GM19240 (cell line): ENCODE results near the gene ACP4.
"Not testable (repeated sequence)": the region's sequence is repeated elsewhere in the genome, so short reads cannot be mapped to it uniquely, and the experiment has no call there.

Experiments
- DNase-seq: peaks from one replicate; pipeline ENCODE4 v3.0.0; 2011; ENCODE audit warnings: low spot score; ENCODE audit not compliant: insufficient read length

ACP4 gene, protein sequence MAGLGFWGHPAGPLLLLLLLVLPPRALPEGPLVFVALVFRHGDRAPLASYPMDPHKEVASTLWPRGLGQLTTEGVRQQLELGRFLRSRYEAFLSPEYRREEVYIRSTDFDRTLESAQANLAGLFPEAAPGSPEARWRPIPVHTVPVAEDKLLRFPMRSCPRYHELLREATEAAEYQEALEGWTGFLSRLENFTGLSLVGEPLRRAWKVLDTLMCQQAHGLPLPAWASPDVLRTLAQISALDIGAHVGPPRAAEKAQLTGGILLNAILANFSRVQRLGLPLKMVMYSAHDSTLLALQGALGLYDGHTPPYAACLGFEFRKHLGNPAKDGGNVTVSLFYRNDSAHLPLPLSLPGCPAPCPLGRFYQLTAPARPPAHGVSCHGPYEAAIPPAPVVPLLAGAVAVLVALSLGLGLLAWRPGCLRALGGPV

DNA sequence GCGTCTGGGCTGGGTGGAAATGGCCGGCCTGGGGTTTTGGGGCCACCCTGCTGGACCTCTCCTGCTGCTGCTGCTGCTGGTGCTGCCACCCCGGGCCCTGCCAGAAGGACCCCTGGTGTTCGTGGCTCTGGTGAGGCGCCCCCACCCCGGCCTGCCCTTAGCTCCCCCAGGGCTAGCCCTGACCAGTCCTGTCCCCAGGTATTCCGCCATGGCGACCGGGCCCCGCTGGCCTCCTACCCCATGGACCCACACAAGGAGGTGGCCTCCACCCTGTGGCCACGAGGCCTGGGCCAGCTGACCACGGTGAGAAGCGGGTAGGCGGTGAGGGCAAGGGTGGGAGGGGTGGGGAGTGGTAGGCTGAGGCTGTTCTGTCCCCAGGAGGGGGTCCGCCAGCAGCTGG is at the start of gene ACP4:
Gene ACP4, plus strand, starts transcription at position 20 of the 400 bp plus-strand sequence. Its CDS starts 0 bp downstream, at position 20.
- DNase-seq: no peak

DNA sequence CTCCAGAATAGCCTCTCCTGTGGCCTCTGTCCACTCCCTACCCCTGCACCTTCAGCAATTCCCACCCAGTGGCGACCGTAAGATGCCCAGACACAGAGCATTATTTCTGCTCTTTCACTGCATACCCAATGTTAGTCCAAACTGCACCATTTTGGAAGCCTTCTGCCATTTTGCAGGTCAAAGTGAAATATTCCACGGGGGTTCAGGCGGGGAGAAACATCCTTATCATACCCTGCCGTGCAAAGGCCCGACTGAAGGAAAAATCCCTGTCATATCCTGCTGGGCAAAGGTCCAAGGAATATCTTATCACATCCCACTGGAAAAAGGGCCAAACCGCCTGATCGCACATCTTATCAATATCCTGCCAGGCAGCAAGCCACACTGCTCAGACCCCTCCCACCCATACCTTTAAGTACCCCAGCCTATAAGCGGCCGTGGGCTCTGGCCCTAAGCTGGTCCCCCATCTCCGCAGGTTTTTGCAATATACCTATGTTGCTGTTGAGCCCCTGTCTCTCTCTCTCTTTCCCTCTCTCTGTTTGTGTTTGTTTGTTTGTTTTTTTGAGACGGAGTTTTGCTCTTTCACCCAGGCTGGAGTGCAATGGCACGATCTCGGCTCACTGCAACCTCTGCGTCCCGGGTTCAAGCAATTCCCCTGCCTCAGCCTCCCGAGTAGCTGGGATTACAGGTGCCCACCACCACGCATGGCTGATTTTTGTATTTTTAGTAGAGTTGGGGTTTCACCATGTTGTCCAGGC is 48.9 kb upstream of the ACP4 start:
- no peak for DNase-seq

DNA sequence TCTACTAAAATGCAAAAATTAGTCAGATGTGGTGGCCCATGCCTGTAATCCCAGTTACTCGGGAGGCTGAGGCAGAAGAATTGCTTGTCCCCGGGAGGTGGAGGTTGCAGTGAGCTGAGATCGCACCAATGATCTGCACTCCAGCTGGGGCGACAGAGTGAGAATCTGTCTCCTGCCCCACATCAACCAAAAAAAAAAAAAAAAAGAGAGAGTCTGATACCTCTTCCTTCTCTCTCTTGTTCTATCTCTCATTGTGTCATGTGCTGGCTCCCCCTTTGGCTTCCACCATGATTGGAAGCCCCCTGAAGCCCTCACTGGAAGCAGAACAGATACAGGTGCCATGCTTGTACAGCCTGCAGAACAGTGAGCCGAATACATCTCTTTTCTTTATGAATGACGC is 46.7 kb upstream of the ACP4 start:
- DNase-seq: no peak

DNA sequence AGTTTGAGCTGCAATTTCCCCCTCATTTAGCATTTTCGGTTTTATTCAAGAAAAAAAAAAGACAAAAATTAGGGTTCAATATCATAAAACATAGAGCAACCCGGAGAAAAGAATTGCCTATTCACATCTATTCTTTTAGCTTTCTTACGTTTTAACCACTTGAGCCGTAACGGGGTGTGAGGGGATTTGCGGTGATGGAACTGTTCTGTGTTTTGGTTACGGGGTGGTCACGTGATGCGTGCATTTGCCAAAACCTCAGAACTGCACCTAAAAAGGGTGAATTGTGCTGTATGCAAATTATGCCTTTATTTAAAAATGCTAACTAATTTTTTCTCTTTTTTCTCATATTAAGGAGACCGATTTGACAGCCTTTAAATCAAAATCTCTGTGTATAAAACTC is 45.0 kb upstream of the ACP4 start:
- DNase-seq: no peak

DNA sequence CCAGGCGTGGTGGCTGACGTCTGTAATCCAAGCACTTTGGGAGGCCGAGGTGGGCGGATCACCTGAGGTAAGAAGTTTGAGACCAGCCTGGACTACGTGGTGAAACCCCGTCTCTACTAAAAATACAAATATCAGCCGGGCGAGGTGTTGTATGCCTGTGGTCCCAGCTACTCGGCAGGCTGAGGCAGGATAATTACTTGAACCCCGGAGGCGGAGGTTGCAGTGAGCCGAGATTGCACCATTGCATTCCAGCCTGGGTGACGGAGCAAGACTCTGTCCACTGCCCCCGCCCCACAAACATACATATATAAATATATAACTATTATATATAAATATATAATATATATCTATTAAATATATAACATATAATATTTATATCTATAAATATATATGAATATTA is 43.1 kb upstream of the ACP4 start:
- DNase-seq: not testable (repeated sequence)

DNA sequence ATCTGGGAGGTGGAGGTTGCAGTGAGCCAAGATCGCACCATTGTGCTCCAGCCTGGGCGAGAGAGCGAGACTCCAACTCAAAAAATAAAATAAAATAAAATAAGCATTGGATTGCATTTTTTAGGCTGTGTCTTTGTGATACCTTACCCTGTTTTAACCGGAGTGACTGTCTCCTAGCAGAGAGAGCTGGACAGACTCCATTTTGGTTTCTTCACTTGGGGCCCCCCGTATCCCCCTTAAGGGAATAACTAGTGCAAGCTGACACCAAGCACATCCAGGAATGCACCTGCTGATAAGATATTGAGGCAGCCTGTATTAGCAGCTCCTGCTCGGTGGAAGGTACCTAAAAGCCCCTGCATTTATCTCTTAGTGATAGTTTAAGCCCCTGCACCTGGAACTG is 40.7 kb upstream of the ACP4 start:
- DNase-seq: no peak

DNA sequence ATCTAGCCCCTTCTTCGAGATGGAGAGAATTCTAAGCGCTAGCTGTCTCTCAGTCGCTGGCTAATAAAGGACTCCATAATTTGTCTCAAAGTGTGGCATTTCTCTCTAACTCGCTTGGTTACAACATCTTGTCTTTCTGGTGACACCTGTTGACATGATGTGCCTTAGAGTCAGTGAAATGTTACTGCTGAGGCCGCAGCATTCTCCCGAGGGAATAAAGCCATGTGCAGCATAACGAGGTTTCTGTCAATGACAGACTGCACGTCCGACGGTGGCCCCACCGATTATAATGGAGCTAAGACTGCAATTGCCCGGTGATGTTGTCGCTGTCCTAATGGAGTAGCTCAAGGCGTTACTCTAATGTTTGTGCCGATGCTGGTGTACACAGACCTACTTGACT is 40.2 kb upstream of the ACP4 start:
- DNase-seq: no peak

DNA sequence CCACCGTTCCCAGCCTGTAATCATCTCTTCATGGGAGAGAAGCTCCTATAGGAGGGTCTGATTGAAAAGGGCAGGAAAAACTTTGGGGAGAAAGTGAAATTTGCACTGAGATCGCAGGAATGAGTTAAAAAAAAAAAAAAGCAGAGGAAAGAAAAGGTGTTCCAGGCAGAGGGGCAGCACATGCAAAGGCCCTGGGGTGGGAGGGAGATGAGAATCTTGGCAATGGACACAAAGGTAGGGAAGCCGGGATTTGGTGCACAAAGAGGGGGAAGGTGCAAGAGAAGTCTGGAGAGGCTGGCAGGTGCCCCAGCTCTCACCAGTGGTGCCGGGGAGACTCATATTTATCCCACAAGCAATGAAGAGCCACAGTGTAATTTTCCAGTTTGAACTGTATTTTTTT is 36.3 kb upstream of the ACP4 start:
- no peak for DNase-seq

DNA sequence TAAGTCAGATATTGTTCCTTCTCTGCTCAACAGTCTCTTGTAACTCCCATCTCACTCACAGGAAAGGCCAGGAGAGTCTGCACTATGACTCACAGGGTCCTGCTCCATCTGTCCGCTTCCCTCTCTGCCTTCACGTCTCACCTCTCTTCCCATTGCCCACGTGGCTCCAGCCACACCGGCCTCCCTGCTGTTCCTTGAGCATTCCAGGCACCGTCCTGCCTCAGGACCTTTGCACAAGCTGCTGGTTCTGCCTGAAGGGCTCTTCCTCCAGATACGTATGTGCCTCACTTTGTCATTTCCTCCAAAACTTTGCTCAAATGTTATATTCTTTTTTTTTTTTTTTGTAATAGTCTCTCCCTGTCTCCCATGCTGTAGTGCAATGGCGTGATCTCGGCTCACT is 34.0 kb upstream of the ACP4 start:
- not testable (repeated sequence) for DNase-seq

DNA sequence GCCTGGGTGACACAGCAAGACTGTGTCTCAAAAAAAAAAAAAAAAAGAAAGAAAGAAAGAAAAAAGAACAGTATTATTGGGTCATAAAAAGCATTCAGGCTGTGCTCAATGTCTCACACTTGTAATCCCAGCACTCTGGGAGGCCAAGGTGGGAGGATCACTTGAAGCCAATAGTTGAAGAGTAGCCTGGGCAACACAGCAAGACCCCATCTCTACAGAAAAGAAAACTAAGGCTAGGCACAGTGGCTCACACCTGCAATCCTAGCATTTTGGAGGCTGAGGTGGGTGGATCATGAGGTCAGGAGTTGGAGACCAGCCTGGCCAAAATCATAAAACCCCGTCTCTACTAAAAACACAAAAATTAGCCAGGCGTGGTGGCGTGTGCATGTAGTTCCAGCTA is 32.6 kb upstream of the ACP4 start:
- DNase-seq: not testable (repeated sequence)

DNA sequence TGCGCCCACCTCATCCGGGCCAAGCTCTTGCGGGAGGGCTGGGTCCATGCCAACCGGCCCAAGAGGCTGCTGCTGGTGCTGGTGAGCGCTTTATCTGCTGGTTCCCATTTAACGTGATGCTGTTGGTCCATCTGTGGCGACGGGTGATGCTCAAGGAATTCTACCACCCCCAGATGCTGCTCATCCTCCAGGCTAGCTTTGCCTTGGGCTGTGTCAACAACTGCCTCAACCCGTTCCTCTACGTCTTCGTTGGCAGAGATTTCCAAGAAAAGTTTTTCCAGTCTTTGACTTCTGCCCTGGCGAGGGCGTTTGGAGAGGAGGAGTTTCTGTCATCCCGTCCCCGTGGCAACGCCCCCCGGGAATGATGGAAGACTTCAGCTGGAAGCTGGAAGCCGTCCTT is 31.1 kb upstream of the ACP4 start:
- not testable (repeated sequence) for DNase-seq

DNA sequence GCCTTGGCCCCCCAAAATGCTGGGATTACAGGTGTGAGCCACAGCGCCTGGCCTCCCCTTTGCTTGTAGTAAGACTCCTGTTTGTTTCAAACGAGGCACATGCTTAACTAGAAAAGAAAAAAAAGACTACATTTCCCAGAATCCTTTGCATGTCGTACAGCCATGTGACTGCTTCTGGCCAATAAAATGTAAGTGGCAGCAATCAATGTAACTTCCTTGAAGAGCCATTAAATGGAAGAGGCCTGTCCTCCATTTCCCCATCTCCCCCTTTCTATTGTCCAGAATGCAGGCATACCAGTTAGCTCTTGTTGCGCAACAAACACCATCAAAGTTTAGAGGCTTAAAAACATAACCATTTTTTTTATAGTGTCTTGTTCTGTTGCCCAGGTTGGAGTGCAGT is 30.3 kb upstream of the ACP4 start:
- no peak for DNase-seq

DNA sequence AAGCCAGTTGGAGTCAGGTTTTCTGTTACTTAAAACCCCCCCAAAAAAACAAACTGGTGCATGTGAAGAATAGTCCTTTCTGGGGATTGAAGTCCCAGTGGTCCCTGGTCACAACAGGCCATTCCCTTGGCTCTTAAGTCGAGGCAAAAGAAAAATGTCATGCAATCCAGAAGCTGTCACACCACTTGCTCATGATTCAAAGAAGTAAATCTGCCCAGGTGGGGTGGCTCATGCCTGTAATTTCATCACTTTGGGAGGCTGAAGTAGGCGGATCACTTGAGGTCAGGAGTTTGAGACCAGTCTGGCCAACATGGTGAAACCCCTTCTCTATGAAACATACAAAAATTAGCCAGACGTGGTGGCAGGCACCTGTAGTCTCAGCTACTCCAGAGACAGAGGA is 28.7 kb upstream of the ACP4 start:
- not testable (repeated sequence) for DNase-seq

DNA sequence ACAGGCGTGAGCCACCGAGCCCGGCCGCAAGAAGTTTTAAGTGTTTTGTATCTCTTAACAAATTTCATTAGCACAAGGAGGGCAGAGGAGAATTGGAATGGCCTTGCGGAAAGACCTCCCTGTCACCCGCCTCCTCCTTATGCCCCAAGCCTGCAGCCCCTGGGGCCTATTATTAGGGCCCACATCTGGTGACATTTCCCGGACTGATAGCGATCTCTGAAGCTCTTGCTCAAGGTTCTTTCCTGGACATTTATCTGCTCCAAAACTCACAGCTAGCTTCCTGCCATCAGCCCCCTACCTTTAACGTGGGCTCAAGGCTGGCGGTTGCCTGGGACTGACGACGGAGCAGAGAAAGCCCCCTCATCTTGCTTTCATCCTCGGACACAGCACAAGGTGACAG is 26.7 kb upstream of the ACP4 start:
- DNase-seq: not testable (repeated sequence)

DNA sequence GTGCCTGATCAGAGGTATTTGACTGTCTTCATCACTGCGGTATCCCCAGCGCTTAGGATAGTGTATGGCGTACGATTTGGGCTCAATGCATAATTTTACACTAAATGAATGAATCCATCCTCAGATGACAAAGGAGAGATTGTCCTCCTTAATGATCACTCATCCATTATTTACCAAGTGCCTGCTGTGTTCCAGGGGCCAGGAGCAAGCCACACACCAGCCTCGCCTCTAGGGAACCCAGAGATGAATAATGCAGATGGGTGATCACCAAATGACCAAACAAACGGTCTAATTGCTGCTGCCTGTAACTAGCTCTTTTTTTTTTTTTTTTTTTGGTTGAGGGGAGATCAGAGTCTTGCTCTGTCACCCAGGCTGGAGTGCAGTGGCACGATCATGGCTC is 25.8 kb upstream of the ACP4 start:
- no peak for DNase-seq

DNA sequence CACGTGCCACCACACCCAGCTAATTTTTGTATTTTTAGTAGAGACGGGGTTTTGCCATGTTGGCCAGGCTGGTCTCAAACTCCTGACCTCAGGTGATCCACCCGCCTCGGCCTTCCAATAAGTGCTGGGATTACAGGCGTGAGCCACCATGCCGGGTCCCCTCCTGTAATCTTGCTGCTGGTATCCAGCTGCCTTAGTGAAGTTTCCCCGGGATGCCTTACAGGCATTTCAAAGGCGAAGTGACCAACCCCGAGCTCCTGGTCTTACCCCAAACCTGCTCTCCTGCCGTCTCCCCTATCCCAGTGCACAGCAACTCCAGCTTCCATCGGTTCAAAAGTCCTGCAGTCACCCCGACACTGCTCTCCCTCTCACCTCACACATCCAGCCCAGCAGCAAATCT is 23.5 kb upstream of the ACP4 start:
- not testable (repeated sequence) for DNase-seq

DNA sequence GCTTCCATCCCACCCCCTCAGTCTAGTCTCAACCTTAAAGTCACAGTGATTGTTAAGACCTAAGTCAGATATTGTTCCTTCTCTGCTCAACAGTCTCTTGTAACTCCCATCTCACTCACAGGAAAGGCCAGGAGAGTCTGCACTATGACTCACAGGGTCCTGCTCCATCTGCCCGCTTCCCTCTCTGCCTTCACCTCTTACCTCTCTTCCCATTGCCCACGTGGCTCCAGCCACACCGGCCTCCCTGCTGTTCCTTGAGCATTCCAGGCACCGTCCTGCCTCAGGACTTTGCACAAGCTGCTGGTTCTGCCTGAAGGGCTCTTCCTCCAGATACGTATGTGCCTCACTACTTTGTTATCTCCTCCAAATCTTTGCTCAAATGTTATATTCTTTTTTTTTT is 23.0 kb upstream of the ACP4 start:
- DNase-seq: not testable (repeated sequence)

DNA sequence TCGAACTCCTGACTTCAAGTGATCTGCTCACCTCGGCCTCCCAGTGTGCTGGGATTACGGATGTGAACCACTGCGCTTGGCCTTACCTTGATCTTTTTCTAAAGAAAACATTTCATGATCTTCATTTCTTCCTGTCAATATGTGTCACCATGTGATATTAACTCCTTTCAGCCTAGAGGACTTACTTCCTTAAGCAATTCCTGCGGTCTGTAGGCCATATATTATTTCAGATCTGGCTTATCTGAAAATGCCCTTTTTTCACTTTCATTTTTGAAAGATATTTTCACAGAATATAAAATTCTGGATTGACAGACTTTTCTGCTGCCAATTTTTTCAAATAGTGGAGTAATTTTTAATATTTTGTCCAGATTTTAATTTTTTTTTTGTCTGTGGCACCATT is 21.9 kb upstream of the ACP4 start:
- DNase-seq: no peak

DNA sequence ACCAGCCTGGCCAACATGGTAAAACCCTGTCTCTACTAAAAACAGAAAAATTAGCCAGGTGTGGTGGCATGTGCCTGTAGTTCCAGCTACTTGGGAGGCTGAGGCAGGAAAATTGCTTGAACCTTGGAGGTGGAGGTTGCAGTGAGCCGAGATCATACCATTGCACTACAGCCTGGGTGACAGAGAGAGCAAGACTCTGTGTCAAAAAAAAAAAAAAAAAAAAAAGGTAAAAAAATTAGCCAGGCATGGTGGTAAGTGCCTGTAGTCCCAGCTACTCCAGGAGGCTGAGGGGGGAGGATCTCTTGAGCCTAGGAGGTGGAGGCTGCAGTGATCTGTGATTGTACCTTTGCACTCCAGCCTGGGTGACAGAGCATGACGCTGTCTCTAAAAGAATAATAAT is 20.1 kb upstream of the ACP4 start, which contains the start of gene GPR32:
Gene GPR32, plus strand, starts transcription at position 301 of the 400 bp plus-strand sequence. CDS start 137 bp downstream, outside the sequence.
- DNase-seq: not testable (repeated sequence)

DNA sequence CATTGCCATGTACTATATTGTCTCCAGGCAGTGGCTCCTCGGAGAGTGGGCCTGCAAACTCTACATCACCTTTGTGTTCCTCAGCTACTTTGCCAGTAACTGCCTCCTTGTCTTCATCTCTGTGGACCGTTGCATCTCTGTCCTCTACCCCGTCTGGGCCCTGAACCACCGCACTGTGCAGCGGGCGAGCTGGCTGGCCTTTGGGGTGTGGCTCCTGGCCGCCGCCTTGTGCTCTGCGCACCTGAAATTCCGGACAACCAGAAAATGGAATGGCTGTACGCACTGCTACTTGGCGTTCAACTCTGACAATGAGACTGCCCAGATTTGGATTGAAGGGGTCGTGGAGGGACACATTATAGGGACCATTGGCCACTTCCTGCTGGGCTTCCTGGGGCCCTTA is 19.3 kb upstream of the ACP4 start:
- no peak for DNase-seq

DNA sequence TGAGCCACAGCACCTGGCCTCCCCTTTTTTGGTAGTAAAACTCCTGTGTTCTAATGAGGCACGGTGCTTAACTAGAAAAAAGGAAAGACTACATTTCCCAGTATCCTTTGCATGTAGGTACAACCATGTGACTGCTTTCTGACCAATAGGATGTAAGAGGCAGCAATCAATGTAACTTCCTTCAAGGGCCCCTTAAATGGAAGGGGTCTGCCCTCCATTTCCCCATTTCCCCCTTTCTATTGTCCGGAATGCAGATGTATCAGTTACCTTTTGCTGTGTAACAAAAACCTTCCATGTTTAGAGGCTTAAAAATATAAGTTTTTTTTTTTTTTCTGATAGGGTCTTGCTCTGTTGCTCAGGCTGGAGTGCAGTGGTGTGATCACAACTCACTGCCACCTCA is 17.7 kb upstream of the ACP4 start:
- DNase-seq: no peak

DNA sequence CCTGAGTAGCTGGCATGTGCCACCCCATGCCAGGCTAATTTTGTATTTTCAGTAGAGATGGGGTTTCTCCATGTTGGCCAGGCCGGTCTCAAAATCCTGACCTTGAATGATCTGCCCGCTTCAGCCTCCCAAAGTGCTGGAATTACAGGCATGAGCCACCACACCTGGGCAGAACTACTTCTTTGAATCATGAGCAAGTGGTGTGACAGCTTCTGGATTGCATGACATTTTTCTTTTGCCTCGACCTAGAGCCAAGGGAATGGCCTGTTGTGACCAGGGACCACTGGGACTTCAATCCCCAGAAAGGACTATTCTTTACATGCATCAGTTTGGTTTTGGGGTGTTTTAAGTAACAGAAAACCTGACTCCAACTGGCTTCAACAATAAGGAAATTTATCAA is 17.3 kb upstream of the ACP4 start:
- not testable (repeated sequence) for DNase-seq

DNA sequence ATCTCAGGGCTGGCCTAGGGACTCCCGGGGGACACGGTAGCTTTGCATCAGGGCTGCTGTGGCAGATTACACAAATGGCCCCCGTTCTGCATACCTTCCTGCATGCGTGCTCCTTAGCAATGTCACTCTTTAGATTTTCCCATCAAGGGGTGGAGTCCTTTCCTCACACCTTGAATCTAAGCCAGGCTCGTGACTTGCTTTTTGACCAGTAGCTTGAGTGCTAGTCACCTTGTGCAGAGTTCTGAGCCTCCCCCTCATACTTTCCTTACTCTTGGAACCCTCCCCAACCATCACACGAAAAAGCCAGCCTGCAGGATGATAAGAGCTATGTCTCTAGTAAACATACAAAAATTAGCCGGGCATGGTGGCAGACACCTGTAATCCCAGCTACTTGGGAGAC is 16.8 kb upstream of the ACP4 start:
- not testable (repeated sequence) for DNase-seq
